Sigmoid colon (tissue), 4 donors: Measurements from ENCODE around the gene HAPLN1.

Experiments
- CTCF ChIP-seq, 4 experiments: fragments of 450-650 bp in 3 of 4; fragments of 200-600 bp in 1 of 4; IDR thresholded peaks; one replicate each; pipeline ENCODE4 v1.5.1; 2016 to 2019; ENCODE audit warnings: antibody characterized with exemption in 4 of 4, mild to moderate bottlenecking in 3 of 4, moderate library complexity in 2 of 4
- POLR2A ChIP-seq, 2 donors: fragments of 450-650 bp; IDR thresholded peaks; one replicate each; pipeline ENCODE4 v1.6.1; 2016; ENCODE audit warnings: antibody characterized with exemption in 2 of 2, mild to moderate bottlenecking in 2 of 2, moderate library complexity in 2 of 2
- POLR2AphosphoS5 ChIP-seq, 4 donors: sonication (generic); formaldehyde crosslinking; IDR thresholded peaks; one replicate each; pipeline ENCODE4 v1.6.1; 2017; ENCODE audit warnings: antibody characterized with exemption in 4 of 4

GRCh38 chr5:83703059-83703458 is 17.6 kb downstream of the HAPLN1 start:
- TF ChIP-seq CTCF (IDR thresholded peaks at IDR 0.05) (no peak), POLR2A (IDR thresholded peaks at IDR 0.05) (no peak), POLR2AphosphoS5 (IDR thresholded peaks at IDR 0.05) (no peak)
